GM12878 (cell line): ENCODE data around the gene SLC51A. TPM values are rescaled to one million over a fixed set of nuclear protein-coding genes. Genes with fewer than 3 reads are reported as not detected.
"Not testable (repeated sequence)": the region's sequence is repeated elsewhere in the genome, so short reads cannot be mapped to it uniquely, and the experiment has no call there.

Source experiments
- ATAC-seq: fragments of 200-7000 bp; cut with Tn5 transposase; 3 replicates; pipeline ENCODE4 v1.9.1; 2020; ENCODE audit warnings: mild to moderate bottlenecking, moderate library complexity
- BruUV-seq: library from RNA; stranded (reverse); fragments of 400-500 nt; replicated peaks from 2 replicates; lab custom pipeline; 2021; lab: Mats Ljungman, UMichigan
- CTCF ChIA-PET: fragments of 300-600 bp; sonication (Branson Sonifier 250); formaldehyde crosslinking; extraction: SDS; loops from one replicate; lab custom pipeline; 2021; ENCODE audit warnings: inconsistent platforms; lab: Yijun Ruan, JAX
- POLR2A ChIA-PET: fragments of 350-600 bp; formaldehyde crosslinking; extraction: SDS; loops from one replicate; lab custom pipeline; 2021; ENCODE audit warnings: inconsistent platforms; lab: Charles Lee
- RAD21 ChIA-PET: fragments of 300-600 bp; sonication (Branson Sonifier 250); formaldehyde crosslinking; loops from one replicate; lab custom pipeline; 2023; ENCODE audit warnings: antibody characterized with exemption; ENCODE audit not compliant: unreplicated experiment; lab: Charles Lee
- SMC1A ChIA-PET: fragments of 300-600 bp; sonication (Branson Sonifier 250); formaldehyde crosslinking; loops from one replicate; lab custom pipeline; 2023; ENCODE audit not compliant: unreplicated experiment, uncharacterized antibody; lab: Charles Lee
- DNase-seq: peaks from one replicate; pipeline ENCODE4 v3.0.0-alpha.2; 2011; ENCODE audit warnings: low read depth, low spot score
- FAIRE-seq: peaks from 3 replicates; lab custom pipeline; 2011; peaks lifted over from hg19 to GRCh38; lab: Jason Lieb, UNC
- H2AFZ ChIP-seq: 2 replicates; pipeline ENCODE4 v1.6.0; 2011; ENCODE audit warnings: low read depth, low read length, control low read depth; ENCODE audit not compliant: control insufficient read depth
- H3K27ac ChIP-seq: 2 replicates; pipeline ENCODE4 v1.5.1; 2011; ENCODE audit warnings: control low read depth; ENCODE audit not compliant: control insufficient read depth, insufficient read depth
- H3K27me3 ChIP-seq, 2 experiments: replicated peaks in 1 of 2; 2 replicates each; pipeline versions ENCODE4 v1.6.0 to v1.6.1; 2011; ENCODE audit warnings: low read length in 1 of 2; ENCODE audit not compliant: control insufficient read depth in 2 of 2, insufficient read depth in 2 of 2
- H3K36me3 ChIP-seq, 2 experiments: 2 replicates each; pipeline ENCODE4 v1.5.1; 2011; ENCODE audit warnings: low read length in 1 of 2; ENCODE audit not compliant: control insufficient read depth in 2 of 2, insufficient read depth in 2 of 2
- H3K4me1 ChIP-seq: 2 replicates; pipeline ENCODE4 v1.6.1; 2011; ENCODE audit warnings: mild to moderate bottlenecking, low read length, moderate library complexity, mixed read lengths; ENCODE audit not compliant: control insufficient read depth, insufficient read depth
- H3K4me2 ChIP-seq: 2 replicates; pipeline ENCODE4 v1.6.0; 2011; ENCODE audit warnings: control low read depth; ENCODE audit not compliant: control insufficient read depth, insufficient read depth
- H3K4me3 ChIP-seq: fragments of 200-600 bp; sonication (generic); 2 replicates; pipeline ENCODE4 v1.5.1; 2016
- H3K79me2 ChIP-seq: 2 replicates; pipeline ENCODE4 v1.6.0; 2011; ENCODE audit warnings: low read length; ENCODE audit not compliant: control insufficient read depth, insufficient read depth
- H3K9ac ChIP-seq: 2 replicates; pipeline ENCODE4 v1.8.0; 2011; ENCODE audit warnings: low read length, control low read depth, mixed read lengths; ENCODE audit not compliant: control insufficient read depth, insufficient read depth
- H3K9me3 ChIP-seq: replicated peaks from 3 replicates; pipeline ENCODE4 v1.5.1; 2011; ENCODE audit warnings: mild to moderate bottlenecking, low read length; ENCODE audit not compliant: control insufficient read depth, insufficient read depth
- H4K20me1 ChIP-seq: 2 replicates; pipeline ENCODE4 v1.6.0; 2011; ENCODE audit not compliant: control insufficient read depth, insufficient read depth
- RUNX3 ChIP-seq: IDR thresholded peaks from 2 replicates; pipeline ENCODE4 v1.6.1; 2012; ENCODE audit warnings: low read length, inconsistent platforms
- WGBS: methylation state at CpG from one replicate; pipeline ENCODE4 v1.1.6; 2016; ENCODE audit warnings: low lambda C conversion rate; ENCODE audit not compliant: insufficient replicate concordance, insufficient coverage; ENCODE audit errors: missing lambda C conversion rate; 5-methylcytosine and 5-hydroxymethylcytosine counted together
- in situ Hi-C: fragments of 300-500 bp; cut with MboI; formaldehyde crosslinking; loops from 9 replicates; pipeline ENCODE4 v1.14.3; 2018; ENCODE audit warnings: mixed read lengths
- intact Hi-C: fragments of 100-400 bp; cut with micrococcal nuclease; formaldehyde crosslinking; loops from one replicate; pipeline ENCODE4 v1.14.2; 2022; ENCODE audit not compliant: unreplicated experiment
- polyA plus RNA-seq, 11 experiments: library from polyadenylated mRNA; depleted of rRNA in 4 of 11; unstranded in 6 of 11; stranded (reverse) in 5 of 11; fragments of >200 nt; fragmentation: Nextera tagmentation in 4 of 11; fragmentation: Illumina TruSeq in 1 of 11; extraction: Ambion mirVana in 4 of 11; extraction: Trizol in 1 of 11; gene quantifications; 1 replicate in 1 of 11; 2 replicates in 10 of 11; pipeline versions ENCODE4 v1.2.1 to v1.2.3, GENCODE V29; 2011 to 2016; ENCODE audit warnings: inconsistent platforms in 2 of 11, missing spikeins in 2 of 11, low read depth in 1 of 11
- total RNA-seq, 4 experiments: library from RNA; depleted of rRNA in 3 of 4; stranded (reverse); fragments of >200 nt in 3 of 4; fragmentation: Illumina TruSeq in 1 of 4; extraction: Trizol in 1 of 4; gene quantifications; 2 replicates each; pipeline versions ENCODE4 v1.2.1 to v1.2.3, GENCODE V29; 2013 to 2021
- TF ChIP-seq, protein P1 (sequence below): fragments of 450-650 bp; IDR thresholded peaks from 2 replicates; pipeline ENCODE4 v1.6.1; 2017; ENCODE audit warnings: antibody characterized with exemption, mild to moderate bottlenecking, moderate library complexity

The SLC51A gene
- total and polyA plus RNA-seq, 10 of the 15 experiments (the other 5 are each of a cell fraction or from before 2014, with no cell fraction given) = 0.99 to 3.9 (median 2.2) TPM; not detected in 6

DNA sequence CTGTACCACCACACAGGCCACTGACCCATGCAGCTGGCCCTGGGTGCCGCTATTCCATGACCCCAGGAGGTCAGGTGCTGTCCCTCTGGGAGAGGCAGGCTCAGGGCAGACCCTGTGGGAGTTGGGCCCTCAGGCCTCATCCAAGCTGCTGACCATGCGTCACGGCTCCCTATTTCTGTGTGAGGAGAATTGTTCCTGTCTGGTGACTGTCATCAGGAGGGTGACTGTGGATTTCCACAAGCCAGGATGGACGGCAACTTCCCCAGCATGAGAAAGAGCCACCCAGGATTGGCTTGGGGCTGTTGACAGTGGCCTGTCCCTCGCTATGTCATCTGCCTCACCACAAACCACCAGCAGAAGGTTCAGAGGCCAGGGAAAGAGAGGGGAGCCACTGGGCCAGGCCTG lies 46.5 kb upstream of the SLC51A start:
- ChIA-PET SMC1A (interaction anchor here (0.9 kb wide), 1 partner anchor 13 kb away, joined by 3 read pairs; no protein-coding TSS in a partner anchor), POLR2A (interaction anchor here (1.2 kb wide), 1 partner anchor 9 kb away, joined by 4 read pairs; no protein-coding TSS in a partner anchor), CTCF (interaction anchor here (0.6 kb wide), 1 partner anchor 35 kb away, joined by 3 read pairs; no protein-coding TSS in a partner anchor)
- ATAC-seq (peak; percentile 70), FAIRE-seq (no peak)
- H4K20me1 ChIP-seq = no peaks in the 10 kb centered on the region
- no peak overlapping the region for H3K4me3 ChIP-seq
- intact Hi-C loops = no loop called here
- no peaks in the 10 kb centered on the region for H3K27me3 ChIP-seq
- no peaks in the 10 kb centered on the region for H3K79me2 ChIP-seq
- H3K9me3 ChIP-seq = no peaks in the 10 kb centered on the region
- 0 out of 2 replicates have a peak, but pooled peaks have one; percentile 12 for TF ChIP-seq RUNX3
- TF ChIP-seq, protein P1, sequence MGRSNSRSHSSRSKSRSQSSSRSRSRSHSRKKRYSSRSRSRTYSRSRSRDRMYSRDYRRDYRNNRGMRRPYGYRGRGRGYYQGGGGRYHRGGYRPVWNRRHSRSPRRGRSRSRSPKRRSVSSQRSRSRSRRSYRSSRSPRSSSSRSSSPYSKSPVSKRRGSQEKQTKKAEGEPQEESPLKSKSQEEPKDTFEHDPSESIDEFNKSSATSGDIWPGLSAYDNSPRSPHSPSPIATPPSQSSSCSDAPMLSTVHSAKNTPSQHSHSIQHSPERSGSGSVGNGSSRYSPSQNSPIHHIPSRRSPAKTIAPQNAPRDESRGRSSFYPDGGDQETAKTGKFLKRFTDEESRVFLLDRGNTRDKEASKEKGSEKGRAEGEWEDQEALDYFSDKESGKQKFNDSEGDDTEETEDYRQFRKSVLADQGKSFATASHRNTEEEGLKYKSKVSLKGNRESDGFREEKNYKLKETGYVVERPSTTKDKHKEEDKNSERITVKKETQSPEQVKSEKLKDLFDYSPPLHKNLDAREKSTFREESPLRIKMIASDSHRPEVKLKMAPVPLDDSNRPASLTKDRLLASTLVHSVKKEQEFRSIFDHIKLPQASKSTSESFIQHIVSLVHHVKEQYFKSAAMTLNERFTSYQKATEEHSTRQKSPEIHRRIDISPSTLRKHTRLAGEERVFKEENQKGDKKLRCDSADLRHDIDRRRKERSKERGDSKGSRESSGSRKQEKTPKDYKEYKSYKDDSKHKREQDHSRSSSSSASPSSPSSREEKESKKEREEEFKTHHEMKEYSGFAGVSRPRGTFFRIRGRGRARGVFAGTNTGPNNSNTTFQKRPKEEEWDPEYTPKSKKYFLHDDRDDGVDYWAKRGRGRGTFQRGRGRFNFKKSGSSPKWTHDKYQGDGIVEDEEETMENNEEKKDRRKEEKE = no peak
- TF ChIP-seq, all 136 proteins: peak for 1
- no peak overlapping the region for H2AFZ ChIP-seq
- no peak overlapping the region for H3K27ac ChIP-seq
- H3K9ac ChIP-seq = no peak overlapping the region
- in situ Hi-C loops = no loop called here
- 97% methylated on average over 5 of the region's 5 CpGs for WGBS
- DNase-seq = no peak
- BruUV-seq = no TSS peak
- RAD21 ChIA-PET = no interaction called here
- no peaks in the 10 kb centered on the region for H3K4me1 ChIP-seq
- no peak overlapping the region for H3K4me2 ChIP-seq
- no peaks in the 10 kb centered on the region for H3K36me3 ChIP-seq

DNA sequence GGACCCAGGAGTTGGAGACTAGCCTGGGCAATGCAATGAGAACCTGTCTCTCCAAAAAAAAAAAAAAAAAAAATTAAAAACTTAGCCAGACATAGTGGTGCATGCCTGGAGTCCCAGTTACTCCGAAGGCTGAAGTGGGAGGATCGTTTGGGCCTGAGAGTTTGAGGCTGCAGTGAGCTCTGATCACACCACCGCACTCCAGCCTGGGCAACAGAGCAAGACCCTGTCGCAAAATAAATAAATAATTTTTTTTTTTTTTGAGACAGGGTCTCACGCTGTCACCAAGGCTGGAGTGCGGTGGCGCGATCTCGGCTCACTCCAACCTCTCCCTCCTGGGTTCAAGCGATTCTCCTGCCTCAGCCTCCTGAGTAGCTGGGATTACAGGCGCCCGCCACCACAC lies 46.0 kb upstream of the SLC51A start:
- RAD21 ChIA-PET, H3K27ac ChIP-seq, in situ Hi-C loops, H3K27me3 ChIP-seq, H2AFZ ChIP-seq, BruUV-seq, H4K20me1 ChIP-seq, H3K9ac ChIP-seq, H3K36me3 ChIP-seq, intact Hi-C loops, H3K4me3 ChIP-seq, H3K79me2 ChIP-seq, H3K4me1 ChIP-seq, DNase-seq, H3K4me2 ChIP-seq, H3K9me3 ChIP-seq, FAIRE-seq, ATAC-seq: not testable (repeated sequence)
- CTCF ChIA-PET = interaction anchor here (0.6 to 2.0 kb wide), 3 partner anchors 16 to 97 kb away, joined by 3 to 8 read pairs (median 3); no protein-coding TSS in a partner anchor
- POLR2A ChIA-PET = interaction anchor here (1.2 kb wide), 1 partner anchor 17 kb away, joined by 3 read pairs; no protein-coding TSS in a partner anchor
- WGBS = over 99% methylated on average over 12 of the region's 12 CpGs
- SMC1A ChIA-PET = interaction anchor here (2.0 kb wide), 1 partner anchor 74 kb away, joined by 7 read pairs; no protein-coding TSS in a partner anchor
